ELR (cell line): ENCODE data around the gene TAPBPL.
A peak's percentile ranks its signal among the peaks of the same experiment; 100 is the strongest.
"Not testable (repeated sequence)": the region's sequence is repeated elsewhere in the genome, so short reads cannot be mapped to it uniquely, and the experiment has no call there.

Experiments
- DNase-seq: peaks from one replicate; pipeline ENCODE4 v3.0.0-alpha.2; 2015; ENCODE audit warnings: low read depth

Gene TAPBPL, protein sequence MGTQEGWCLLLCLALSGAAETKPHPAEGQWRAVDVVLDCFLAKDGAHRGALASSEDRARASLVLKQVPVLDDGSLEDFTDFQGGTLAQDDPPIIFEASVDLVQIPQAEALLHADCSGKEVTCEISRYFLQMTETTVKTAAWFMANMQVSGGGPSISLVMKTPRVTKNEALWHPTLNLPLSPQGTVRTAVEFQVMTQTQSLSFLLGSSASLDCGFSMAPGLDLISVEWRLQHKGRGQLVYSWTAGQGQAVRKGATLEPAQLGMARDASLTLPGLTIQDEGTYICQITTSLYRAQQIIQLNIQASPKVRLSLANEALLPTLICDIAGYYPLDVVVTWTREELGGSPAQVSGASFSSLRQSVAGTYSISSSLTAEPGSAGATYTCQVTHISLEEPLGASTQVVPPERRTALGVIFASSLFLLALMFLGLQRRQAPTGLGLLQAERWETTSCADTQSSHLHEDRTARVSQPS

DNA sequence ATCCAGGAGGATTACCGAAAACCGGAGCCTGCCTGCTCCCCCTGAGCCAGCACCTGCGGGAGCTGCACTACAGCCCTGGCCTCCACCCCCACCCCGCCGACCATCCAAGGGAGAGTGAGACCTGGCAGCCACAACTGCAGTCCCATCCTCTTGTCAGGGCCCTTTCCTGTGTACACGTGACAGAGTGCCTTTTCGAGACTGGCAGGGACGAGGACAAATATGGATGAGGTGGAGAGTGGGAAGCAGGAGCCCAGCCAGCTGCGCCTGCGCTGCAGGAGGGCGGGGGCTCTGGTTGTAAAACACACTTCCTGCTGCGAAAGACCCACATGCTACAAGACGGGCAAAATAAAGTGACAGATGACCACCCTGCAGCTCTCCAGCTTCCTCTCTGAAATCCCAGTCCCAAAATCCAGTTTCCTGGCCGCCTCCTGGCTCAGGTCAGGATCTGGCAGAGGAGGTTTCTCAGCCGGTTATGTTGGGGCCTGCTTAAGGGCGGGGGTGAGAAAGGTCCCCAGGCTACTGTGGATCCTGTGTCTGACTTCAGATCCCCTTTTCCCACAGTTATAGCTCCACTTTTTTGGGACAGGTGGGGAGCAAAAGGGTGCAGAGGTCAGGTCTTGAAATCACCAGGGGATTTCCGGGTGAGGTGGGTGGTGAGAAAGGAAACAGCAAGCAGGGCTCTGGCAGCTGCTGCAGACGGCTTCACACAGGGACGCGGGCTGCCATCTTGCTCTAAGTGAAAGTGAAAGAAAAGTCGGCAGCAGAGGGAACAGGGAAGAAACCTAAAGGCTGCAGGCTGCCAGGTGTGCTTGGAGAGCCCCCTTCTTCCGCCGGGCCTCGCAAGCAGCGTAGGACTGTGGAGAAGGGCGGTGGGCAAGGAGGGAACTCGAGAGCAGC, at the start of gene TAPBPL:
Gene TAPBPL (plus strand): TSS at position 695 of the 897 bp plus-strand sequence. CDS start 207 bp downstream, outside the sequence.
- DNase-seq = peak; percentile 85

DNA sequence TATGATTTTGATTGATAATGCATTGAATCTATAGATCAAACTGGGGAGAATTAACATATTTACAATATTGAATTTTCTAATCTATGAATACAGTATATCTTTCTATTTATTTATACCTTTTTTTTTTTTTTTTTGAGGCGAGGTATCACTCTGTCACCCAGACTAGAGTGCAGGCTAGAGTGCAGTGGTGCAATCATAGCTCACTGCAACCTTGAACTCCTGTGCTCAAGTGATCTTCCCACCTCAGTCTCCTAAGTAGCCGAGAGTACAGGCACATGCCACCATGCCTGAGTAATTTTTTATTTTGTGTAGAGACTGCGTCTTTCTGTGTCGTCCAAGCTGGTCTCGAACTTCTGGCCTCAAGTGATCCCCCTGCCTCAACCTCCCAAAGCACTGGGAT, 47.5 kb upstream of the TAPBPL start:
- no peak for DNase-seq

DNA sequence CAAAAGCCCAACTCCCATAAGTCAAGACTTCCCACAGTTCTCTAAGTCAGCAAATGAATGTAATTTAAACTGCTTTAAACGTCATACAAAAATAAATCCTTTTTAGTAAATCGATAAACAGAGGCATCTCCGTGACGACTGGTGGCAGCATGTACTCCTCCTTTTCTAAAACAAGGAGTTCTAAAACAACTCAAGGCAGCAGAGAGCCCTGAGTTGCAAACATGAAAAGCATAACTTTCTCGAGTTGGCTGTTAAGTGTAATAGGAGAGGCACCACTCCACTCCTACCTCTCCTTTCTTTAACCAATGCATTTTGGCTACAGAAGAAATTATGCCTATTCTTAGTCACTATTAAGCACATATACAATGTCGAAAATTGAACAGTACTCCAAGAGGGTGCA, 45.9 kb upstream of the TAPBPL start:
- DNase-seq = no peak

DNA sequence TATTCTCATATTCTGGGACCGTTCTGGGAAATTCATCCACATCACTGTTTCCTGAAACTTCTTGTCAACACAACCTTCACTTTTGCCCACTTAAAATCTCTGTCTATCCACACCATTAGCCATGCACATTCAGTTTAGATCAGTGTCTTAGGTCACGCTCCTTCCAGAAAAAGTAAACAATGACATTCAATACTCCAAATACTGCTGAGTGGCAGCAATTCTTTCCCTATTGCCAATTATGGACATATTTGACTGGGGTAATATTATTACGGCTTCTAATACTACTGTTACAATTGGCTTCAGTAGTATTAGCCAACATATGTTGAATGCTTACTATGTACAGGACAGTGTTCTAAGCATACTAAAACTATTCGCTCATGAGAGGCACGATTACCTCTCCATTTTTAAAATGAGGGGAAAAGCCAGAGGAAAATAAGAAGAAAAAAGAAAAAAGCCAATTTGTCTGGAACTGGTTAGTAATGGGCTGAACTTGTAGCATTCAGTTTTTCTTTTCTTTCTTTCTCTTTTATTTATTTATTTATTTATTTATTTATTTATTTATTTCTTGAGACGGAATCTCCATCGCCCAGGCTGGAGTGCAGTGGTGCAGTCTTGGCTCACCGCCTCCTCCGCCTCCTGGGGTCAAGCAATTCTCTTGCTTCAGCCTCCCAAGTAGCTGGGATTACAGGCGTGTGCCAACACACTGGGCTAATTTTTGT, 44.4 kb upstream of the TAPBPL start:
- DNase-seq = no peak

DNA sequence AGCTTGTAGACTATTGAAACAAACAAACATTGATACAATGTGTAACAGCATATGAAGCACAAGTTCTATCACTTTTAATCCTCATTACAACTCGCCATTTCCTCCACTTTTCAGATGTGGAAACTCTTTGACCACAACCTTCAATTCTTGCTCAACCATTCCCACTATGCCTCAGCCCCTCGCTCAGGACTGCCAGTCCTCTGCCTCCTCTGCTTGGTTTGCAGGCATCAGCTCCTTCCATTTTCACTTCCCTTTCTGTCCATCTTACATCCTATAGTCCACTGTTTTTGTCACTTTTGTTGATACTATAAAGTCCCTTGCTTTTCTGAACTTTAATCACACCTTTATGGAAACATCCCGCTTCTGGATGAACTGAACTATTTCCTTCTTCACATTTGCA, 35.2 kb upstream of the TAPBPL start:
- no peak for DNase-seq

DNA sequence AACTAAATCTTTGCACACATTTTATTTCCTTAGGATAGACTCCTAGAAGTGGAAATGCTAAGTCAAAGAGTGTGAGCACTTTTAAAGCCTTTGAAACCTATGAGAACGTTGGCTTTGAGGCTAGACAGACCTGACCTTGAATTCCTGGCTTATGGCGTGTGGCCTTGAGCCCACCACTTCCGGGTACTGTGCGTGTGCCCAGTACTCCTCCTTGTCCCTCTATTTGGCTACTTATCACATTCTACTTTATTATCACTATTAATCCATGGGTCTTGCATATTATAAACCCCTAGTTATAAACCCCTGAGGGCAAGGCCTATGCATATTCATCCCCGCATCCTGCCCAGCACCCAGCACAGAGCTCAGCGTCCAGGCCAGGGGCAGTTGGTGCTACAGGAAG, 33.0 kb upstream of the TAPBPL start:
- DNase-seq = no peak

DNA sequence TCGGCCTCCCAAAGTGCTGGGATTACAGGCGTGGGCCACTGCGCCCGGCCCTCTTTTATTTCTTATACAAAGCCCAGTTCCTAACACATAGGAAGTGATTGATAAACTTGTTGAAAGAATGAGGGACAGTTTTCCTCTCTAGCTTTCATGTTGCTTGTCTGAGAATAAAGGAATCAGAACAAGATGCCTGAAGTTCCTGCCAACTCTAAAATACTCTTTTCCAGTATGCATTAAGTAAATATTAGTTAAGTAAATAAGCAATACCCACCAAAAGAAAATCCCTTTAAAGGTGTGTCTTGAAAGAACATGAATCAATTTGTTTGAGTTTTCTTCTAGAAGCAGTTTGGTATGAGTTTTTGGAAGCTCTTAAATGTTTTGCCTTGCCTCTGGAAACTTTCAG, 31.5 kb upstream of the TAPBPL start:
- DNase-seq = no peak

DNA sequence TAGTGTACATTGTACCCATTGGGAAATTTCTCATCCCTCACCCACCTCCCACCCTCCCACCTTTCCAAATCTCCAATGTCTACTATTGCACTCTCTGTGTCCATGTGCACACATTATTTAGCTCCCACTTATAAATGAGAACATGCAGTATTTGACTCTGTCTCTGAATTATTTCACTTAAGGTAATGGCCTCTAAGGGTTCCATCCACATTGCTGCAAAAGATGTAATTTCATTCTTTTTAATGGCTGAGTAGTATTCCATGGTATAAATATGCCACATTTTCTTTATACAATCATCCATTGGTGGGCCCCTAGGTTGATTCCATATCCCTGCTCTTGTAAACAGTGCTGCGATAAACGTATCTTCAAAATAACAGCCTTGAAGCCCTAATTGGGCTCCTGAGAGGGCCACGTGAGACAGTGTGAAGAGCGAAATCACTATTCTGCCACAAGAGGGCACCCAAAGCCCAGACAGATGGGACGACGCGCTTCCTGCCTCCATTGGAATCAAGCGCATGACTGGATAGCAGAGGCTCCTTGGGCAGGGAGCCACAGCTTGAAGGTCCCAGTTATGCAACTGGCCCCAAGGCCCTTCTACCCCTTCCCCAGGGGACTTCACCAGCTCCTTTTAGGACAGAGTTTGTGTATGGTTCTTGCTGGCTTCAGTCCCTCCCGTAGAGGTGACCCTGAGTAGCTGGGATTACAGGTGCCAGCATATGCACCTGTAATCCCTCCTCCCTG, 28.4 kb upstream of the TAPBPL start:
- DNase-seq = peak; percentile 95

DNA sequence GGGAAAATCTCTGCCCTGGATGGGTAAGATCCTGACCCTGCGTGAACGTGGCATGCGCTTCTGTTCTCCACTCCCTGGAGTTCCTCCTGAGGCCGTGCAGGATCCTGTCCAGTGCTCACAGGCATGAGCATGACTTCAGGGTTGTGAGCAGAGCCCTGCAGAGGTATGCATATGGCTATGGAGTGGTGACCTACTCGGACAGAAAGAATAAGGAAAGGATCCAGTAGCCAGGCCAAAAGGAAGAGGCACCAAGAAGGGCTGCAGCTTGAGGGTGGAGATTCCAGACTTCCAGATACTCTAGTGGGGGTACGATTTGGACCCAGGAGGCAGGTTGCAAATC, 27.9 kb upstream of the TAPBPL start:
- DNase-seq = no peak

DNA sequence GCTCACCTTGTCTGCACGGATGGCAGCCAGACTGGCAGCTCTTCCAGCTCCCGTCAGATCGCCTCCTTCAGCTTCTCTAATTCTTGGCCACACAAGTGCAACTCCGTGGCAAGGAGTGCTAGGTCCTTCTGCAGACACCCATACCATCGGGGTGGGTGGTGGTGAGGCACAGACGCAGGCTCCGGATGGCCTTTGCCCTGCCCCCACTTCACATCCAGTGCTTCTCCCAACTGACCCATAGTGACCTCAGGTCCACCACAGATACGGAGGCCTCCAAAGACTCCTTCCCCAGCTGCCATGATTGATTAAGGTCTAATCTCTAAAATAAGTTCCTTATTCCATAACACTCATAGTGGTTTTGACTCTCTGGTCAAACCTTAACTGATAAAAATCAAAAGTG, 27.0 kb upstream of the TAPBPL start:
- DNase-seq = no peak

DNA sequence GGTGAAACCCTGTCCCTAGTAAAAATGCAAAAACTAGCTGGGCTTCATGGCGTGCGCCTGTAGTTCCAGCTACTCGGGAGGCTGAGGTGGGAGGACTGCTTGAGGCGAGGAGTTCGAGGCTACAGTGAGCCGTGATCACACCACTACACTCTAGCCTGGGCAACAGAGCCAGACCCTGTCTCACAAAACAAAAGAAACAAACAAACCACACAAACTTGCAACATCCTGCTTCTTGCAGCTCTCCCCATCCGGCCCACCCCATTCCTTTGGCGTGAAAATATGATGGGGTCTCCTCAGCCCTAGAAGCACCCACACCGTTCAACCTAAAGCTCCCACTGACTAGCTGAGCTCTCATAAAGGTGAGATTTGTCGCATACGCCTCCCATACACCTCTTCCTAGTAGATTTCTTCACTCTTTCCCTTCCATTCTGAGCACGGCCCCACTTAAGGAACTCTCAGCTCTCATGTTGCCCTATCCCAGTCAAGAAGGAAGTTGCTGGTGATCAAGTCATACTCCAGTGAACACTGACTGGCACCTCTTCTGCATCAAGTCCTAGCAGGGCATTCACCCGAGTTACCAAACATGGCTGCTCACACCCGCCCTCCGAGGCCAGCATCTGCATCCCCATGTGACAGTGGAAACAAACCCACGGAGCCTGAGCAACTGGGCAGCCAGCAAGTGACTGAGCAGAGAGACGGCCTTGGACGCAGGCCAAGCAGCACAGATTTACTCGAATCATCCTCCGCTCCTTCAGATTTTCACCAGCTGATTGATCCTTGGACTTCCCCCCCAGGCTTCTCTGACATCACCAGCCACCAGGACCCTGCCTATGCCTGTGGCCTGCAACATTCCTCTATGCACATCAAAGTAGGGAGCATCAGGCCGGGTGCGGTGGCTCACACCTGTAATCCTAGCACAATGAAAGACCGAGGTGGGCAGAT, 26.0 kb upstream of the TAPBPL start:
- DNase-seq = no peak

DNA sequence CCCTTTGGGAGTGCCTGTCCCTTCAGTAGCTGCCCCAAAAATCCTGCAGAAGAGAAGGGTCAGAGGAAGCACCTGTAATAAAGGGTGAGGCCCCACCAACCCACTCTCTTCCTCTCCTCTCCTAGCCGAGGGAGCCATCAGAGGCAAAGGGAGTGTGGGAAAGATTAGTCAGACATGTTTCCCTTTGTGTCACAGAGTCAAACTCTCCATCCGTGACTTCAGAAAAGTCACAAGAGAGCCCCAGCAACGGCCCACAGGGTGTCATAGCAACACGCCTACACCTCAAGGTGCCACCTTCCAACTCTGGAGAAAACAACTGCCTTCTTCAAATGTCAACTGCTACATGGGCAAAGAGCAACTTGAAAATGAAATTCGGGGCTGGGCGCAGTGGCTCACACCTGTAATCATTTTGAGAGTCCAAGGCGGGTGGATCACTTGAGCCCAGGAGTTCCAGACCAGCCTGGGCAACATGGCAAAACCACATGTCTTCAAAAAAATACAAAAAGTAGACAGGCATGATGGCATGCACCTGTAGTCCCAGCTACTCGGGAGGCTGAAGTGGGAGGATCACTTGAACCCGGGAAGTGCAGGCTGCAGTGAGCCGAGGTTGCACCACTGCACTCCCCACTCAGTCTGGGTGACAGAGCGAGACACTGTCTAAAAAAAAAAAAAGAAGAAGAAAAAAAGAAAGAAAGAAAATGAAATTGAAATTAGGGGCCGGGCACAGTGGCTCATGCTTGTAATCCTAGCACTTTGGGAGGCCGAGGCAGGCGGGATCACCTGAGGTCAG, 24.8 kb upstream of the TAPBPL start:
- no peak for DNase-seq

DNA sequence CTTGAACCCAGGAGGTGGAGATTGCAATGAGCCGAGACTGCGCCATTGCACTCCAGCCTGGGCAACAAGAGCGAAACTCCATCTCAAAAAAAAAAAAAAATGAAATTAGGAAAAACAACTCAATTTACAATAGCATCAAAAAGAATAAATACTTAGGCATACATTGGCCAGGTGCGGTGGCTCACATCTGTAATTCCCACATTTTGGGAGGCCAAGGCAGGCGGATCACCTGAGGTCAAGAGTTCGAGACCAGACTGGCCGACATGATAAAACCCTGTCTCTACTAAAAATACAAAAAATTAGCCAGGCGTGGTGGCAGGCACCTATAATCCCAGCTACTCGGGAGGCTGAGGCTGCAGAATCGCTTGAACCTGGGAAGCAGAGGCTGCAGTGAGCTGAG, 24.0 kb upstream of the TAPBPL start:
- DNase-seq = not testable (repeated sequence)

DNA sequence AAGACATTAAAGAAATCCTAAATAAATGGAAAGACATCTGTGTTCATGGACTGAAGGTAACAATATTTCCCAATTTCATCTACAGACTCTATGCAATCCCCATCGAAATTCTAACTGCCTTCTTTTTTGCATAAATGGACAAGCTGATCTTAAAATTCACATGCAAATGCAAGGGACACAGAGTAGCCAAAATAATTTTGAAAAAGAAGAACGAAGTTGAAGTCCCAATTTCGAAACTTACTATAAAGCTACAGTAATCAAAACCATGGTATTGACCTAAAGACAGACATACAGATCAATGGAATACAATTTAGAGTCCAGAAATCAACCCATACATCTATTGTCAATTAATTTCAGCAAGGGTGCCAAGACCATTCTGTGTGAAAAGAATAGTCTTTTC, 23.5 kb upstream of the TAPBPL start:
- no peak for DNase-seq

DNA sequence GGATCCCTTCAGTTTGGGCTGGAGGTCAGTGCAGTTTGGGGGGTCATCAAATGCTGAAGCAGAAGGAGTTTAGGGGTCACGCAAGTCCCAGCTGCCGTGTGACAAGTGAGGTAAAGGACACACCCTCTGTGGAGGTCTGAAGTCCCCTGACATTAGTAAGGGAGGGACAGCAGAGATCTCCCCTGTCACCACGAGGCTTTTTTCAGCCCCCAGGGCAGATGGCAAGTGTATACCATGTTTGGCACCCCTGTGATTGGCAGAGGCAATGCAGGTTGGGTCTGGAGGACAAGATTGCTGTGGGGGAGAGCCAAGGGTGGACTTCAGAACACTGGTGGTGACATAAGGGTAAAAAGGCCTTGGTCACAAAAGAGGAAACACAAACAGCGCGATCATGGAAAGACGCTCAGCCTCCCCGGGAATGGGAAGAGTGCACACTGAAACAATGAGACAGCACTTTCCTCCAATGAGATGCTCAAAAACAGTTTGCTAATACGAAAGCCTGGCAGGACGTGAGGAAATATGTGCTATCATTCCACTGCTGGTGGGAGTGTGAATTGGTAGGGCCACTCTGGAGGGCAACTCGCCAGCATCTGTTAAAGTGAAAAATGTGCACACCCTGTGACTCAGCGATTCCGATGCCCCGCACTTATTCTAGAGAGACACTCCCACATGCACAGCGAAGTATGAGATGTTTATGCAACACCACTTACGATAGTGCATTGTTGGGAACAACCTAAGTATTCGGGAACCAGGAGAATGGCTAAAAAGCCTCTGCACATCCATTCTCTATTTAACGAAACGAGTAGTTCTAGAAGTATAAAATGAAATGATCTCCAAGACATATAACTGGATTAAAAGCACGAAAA, 21.5 kb upstream of the TAPBPL start:
- peak; percentile 95 for DNase-seq

DNA sequence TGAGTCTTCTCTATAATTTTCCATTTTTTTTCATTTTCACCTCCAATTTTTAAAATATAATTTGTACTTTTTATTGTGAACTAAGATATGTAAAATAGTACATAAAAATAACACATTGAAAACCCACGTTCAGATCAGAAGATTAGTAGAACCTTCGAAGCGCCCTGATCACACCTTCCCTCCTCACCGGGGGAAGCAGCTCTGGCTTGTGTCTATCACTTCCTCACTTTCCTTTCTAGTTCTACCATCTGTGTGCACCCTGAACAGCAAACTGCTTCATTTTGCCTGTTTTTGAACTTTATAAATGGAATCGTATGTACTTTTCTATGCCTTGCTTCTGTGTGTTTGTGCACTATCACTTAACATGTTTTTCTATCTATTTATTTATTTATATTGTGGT, 18.9 kb upstream of the TAPBPL start:
- no peak for DNase-seq

DNA sequence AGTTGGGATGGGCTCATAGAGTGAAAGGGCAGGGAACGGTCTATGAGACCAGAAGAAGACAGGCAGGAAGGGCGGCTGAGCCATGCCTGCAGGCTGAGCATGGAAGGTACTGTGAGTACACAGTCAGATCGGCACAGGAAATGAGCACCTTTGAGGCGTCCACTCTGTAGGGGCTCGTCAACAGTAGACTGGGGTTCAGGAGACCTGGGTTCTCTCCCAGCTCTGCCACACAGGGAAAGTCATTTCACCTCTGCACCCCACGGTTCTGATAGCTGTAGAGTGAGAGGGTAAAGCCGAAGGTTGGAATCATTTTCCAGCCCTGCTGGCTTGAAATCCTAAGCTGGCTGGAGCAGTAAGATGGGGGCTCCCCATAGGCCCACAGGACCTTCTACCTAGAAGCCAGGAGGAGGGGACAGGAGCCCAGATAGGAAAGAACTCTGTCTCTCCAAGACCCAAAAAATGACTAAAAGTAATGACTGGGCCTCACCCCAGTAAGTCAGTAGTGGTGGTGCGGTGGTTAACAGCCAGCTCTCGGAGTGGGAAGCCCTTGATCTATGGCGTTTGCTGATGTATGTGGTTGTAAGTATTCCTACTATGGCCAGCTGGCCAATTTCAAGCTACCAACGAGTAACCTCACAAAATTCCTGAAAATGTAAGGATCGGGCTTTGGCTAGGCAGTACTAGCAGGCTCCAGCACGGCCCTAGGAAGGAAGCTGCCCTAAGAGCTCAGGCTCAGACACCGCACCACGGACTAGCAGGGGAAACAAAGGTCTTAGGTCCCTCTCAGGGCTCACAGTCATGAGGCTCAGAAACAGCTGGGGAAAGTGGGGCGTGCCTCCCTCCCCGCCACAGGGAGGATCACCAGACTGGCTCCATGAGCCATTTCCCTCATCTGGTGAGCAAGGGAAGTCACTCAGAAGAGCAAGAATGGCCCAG, 17.4 kb upstream of the TAPBPL start:
- DNase-seq = no peak
